Osteocyte (in vitro differentiated cells): Measurements from ENCODE around the gene MBNL2. TPM values are rescaled to one million over a fixed set of nuclear protein-coding genes. Genes with fewer than 3 reads are reported as not detected.

ENCODE experiments used
- DNase-seq: peaks from one replicate; pipeline ENCODE4 v3.0.0; 2021; ENCODE audit warnings: mixed read lengths; ENCODE audit not compliant: unreplicated experiment; ENCODE audit errors: extremely low spot score
- H3K27ac Mint-ChIP-seq: one replicate; pipeline ENCODE4 v1.8.0; 2021; ENCODE audit warnings: mild to moderate bottlenecking, mixed read lengths; ENCODE audit not compliant: unreplicated experiment
- H3K27me3 Mint-ChIP-seq: one replicate; pipeline ENCODE4 v1.8.0; 2021; ENCODE audit warnings: mixed read lengths; ENCODE audit not compliant: unreplicated experiment
- H3K36me3 Mint-ChIP-seq: one replicate; pipeline ENCODE4 v1.8.0; 2021; ENCODE audit warnings: mixed read lengths; ENCODE audit not compliant: unreplicated experiment
- H3K4me1 Mint-ChIP-seq: one replicate; pipeline ENCODE4 v1.8.0; 2021; ENCODE audit warnings: mixed read lengths; ENCODE audit not compliant: unreplicated experiment
- H3K4me3 Mint-ChIP-seq: one replicate; pipeline ENCODE4 v1.8.0; 2021; ENCODE audit warnings: mild to moderate bottlenecking, moderate library complexity, mixed read lengths; ENCODE audit not compliant: unreplicated experiment
- H3K9me3 Mint-ChIP-seq: one replicate; pipeline ENCODE4 v1.8.0; 2021; ENCODE audit warnings: mixed read lengths; ENCODE audit not compliant: unreplicated experiment
- CTCF ChIP-seq: fragments of 200-600 bp; sonication (generic); IDR thresholded peaks from 2 replicates; pipeline ENCODE4 v1.5.0; 2021; ENCODE audit warnings: antibody characterized with exemption, mild to moderate bottlenecking, moderate library complexity
- total RNA-seq: library from RNA; stranded (reverse); gene quantifications from 2 replicates; pipeline ENCODE4 v1.2.1, GENCODE V29; 2021

Gene MBNL2
- total RNA-seq, 1 donor from 2014 or later, result 66.6 TPM

- no peak for TF ChIP-seq CTCF
- H3K9me3 Mint-ChIP-seq, result no peaks in the 10 kb centered on the region
Measured at GRCh38 chr13:97337985-97338499, 115.9 kb downstream of the MBNL2 start.

GRCh38 chr13:97338571-97338970, 116.4 kb downstream of the MBNL2 start:
- H3K36me3 Mint-ChIP-seq, result peaks cover 14% of the 10 kb centered on the region
- H3K27me3 Mint-ChIP-seq, result no peaks in the 10 kb centered on the region
- no peak for DNase-seq
- no peaks in the 10 kb centered on the region for H3K9me3 Mint-ChIP-seq
- H3K4me1 Mint-ChIP-seq, result peaks cover 38% of the 10 kb centered on the region
- TF ChIP-seq CTCF, result no peak
- no peak overlapping the region for H3K27ac Mint-ChIP-seq
- H3K4me3 Mint-ChIP-seq, result no peak overlapping the region

More at GRCh38 chr13:97337985-97338499, 115.9 kb downstream of the MBNL2 start:
- Mint-ChIP-seq H3K4me3 (no peak overlapping the region), H3K27me3 (no peaks in the 10 kb centered on the region), H3K27ac (no peak overlapping the region), H3K36me3 (peaks cover 14% of the 10 kb centered on the region), H3K4me1 (peaks cover 43% of the 10 kb centered on the region)
- no peak for DNase-seq

- Mint-ChIP-seq H3K36me3 (peaks cover 12% of the 10 kb centered on the region), H3K27me3 (no peaks in the 10 kb centered on the region), H3K27ac (no peak overlapping the region), H3K9me3 (no peaks in the 10 kb centered on the region), H3K4me3 (no peak overlapping the region), H3K4me1 (peaks cover 38% of the 10 kb centered on the region)
- DNase-seq, result no peak
- no peak for TF ChIP-seq CTCF
Measured at GRCh38 chr13:97339019-97339987, 117.2 kb downstream of the MBNL2 start.

- peaks cover 40% of the 10 kb centered on the region for H3K4me1 Mint-ChIP-seq
- H3K4me3 Mint-ChIP-seq, result no peak overlapping the region
Measured at GRCh38 chr13:97339988-97340749, 118.0 kb downstream of the MBNL2 start.

More at GRCh38 chr13:97339988-97340749, 118.0 kb downstream of the MBNL2 start:
- Mint-ChIP-seq H3K36me3 (peaks cover 13% of the 10 kb centered on the region), H3K27ac (peak overlapping the region; percentile 5), H3K27me3 (no peaks in the 10 kb centered on the region), H3K9me3 (no peaks in the 10 kb centered on the region)
- no peak for TF ChIP-seq CTCF
- no peak for DNase-seq
